CD4-positive, alpha-beta T cell (primary cell): ENCODE data around the gene THSD8. TPM values are rescaled to one million over a fixed set of nuclear protein-coding genes. Genes with fewer than 3 reads are reported as not detected.

ENCODE experiments used
- ATAC-seq: fragments of 200-7000 bp; cut with Tn5 transposase; one replicate; pipeline ENCODE4 v1.10.0; 2022; ENCODE audit warnings: mild to moderate bottlenecking; ENCODE audit not compliant: poor library complexity
- CTCF ChIA-PET: fragments of 350-600 bp; sonication (Branson Sonifier 250); formaldehyde crosslinking; loops from one replicate; lab custom pipeline; 2021; ENCODE audit warnings: antibody characterized with exemption, inconsistent platforms; lab: Charles Lee
- POLR2A ChIA-PET: fragments of 350-600 bp; sonication (Branson Sonifier 250); formaldehyde crosslinking; loops from one replicate; lab custom pipeline; 2021; ENCODE audit warnings: antibody characterized with exemption, inconsistent platforms; lab: Charles Lee
- DNase-seq, 14 experiments: peaks; one replicate each; pipeline ENCODE4 v3.0.0-alpha.2; 2013 to 2020; ENCODE audit warnings: mixed read lengths in 2 of 14
- H3K27ac ChIP-seq, 2 donors: one replicate each; pipeline versions ENCODE4 v1.5.1 to v1.7.0; 2013; ENCODE audit warnings: low read length in 2 of 2, low read depth in 1 of 2, mild to moderate bottlenecking in 1 of 2
- H3K27me3 ChIP-seq, 2 experiments: 1 replicate in 1 of 2; 2 replicates in 1 of 2; pipeline versions ENCODE4 v1.6.1 to v1.7.0; 2013; ENCODE audit warnings: low read length in 2 of 2, control low read depth in 1 of 2, mild to moderate bottlenecking in 1 of 2, moderate library complexity in 1 of 2; ENCODE audit not compliant: insufficient read depth in 2 of 2, control insufficient read depth in 1 of 2
- H3K36me3 ChIP-seq: one replicate; pipeline ENCODE4 v1.6.1; 2013; ENCODE audit warnings: low read length, control low read depth; ENCODE audit not compliant: insufficient read depth
- H3K4me1 ChIP-seq: one replicate; pipeline ENCODE4 v1.6.1; 2013; ENCODE audit warnings: low read length, control low read depth; ENCODE audit not compliant: insufficient read depth
- H3K4me3 ChIP-seq: one replicate; pipeline ENCODE4 v1.5.1; 2013; ENCODE audit warnings: mild to moderate bottlenecking, low read length, moderate library complexity
- H3K9me3 ChIP-seq, 2 experiments: 1 replicate in 1 of 2; 2 replicates in 1 of 2; pipeline versions ENCODE4 v1.6.1 to v1.7.0; 2013; ENCODE audit warnings: low read length in 2 of 2, mild to moderate bottlenecking in 2 of 2, control low read depth in 1 of 2, moderate library complexity in 1 of 2; ENCODE audit not compliant: control insufficient read depth in 1 of 2, insufficient read depth in 1 of 2
- H3K27ac Mint-ChIP-seq: one replicate; pipeline ENCODE4 v1.8.0; 2020; ENCODE audit warnings: mixed read lengths
- H3K27me3 Mint-ChIP-seq: one replicate; pipeline ENCODE4 v1.8.0; 2021; ENCODE audit warnings: mixed read lengths
- H3K36me3 Mint-ChIP-seq: one replicate; pipeline ENCODE4 v1.8.0; 2021; ENCODE audit warnings: low read depth, mixed read lengths
- H3K4me1 Mint-ChIP-seq: one replicate; pipeline ENCODE4 v1.8.0; 2021; ENCODE audit warnings: low read depth, mixed read lengths
- H3K4me3 Mint-ChIP-seq: one replicate; pipeline ENCODE4 v1.8.0; 2020; ENCODE audit warnings: mild to moderate bottlenecking, mixed read lengths
- H3K9me3 Mint-ChIP-seq: one replicate; pipeline ENCODE4 v1.8.0; 2020; ENCODE audit warnings: mixed read lengths
- CTCF ChIP-seq: fragments of 200-600 bp; IDR thresholded peaks from one replicate; pipeline ENCODE4 v1.8.0; 2022; ENCODE audit warnings: antibody characterized with exemption, mild to moderate bottlenecking
- intact Hi-C, 2 experiments: fragments of 100-400 bp; cut with DNase I in 1 of 2; cut with micrococcal nuclease in 1 of 2; formaldehyde crosslinking; loops; one replicate each; pipeline versions ENCODE4 v1.15.1 to v1.9.0; 2023 to 2025; cut with DNase I, micrococcal nuclease
- total RNA-seq, 174 experiments: library from RNA in 2 of 174; stranded (reverse) in 2 of 174; gene quantifications; one replicate each; pipeline ENCODE4 v1.2.3 and lab custom pipeline; 2021 to 2026

Gene THSD8
- total RNA-seq, 2 experiments from 2014 or later = 1.3 TPM; not detected in 1

- peaks cover 10% of the 10 kb centered on the region for H3K36me3 ChIP-seq
- ChIA-PET CTCF (interaction anchor here (1.2 to 9.4 kb wide), 4 partner anchors 9 to 32 kb away, joined by 4 to 178 read pairs (median 12); partner anchors contain the start of gene HOOK2), POLR2A (interaction anchor here (0.5 to 8.3 kb wide), 34 partner anchors 9 to 1411 kb away, joined by 3 to 348 read pairs (median 6); partner anchors contain the start of genes CALR, DHPS, GCDH and GET3)
- Mint-ChIP-seq H3K27ac (peak overlapping the region; percentile 99), H3K4me3 (peak overlapping the region; percentile 97), H3K36me3 (peaks cover 47% of the 10 kb centered on the region), H3K27me3 (peaks cover 13% of the 10 kb centered on the region), H3K9me3 (no peaks in the 10 kb centered on the region), H3K4me1 (peaks cover 56% of the 10 kb centered on the region)
- no peaks in the 10 kb centered on the region for H3K9me3 ChIP-seq
- TF ChIP-seq CTCF = no peak
- intact Hi-C loops = loop anchor here in 1 of 2 experiments (5.0 kb wide), 1 partner anchor 125 kb away; the partner anchor contains the start of genes MAN2B1 and WDR83
- peaks cover 63% of the 10 kb centered on the region for H3K4me1 ChIP-seq
- DNase-seq (peak; percentile 52 to 86 (median 74)), ATAC-seq (no peak)
- peak overlapping the region; percentile 98 for H3K4me3 ChIP-seq
- peak overlapping the region; percentile 99 to 100 for H3K27ac ChIP-seq
- no peaks in the 10 kb centered on the region for H3K27me3 ChIP-seq
Measured at GRCh38 chr19:12792051-12792852, 9.6 kb upstream of the THSD8 start.

- peak overlapping the region; percentile 97 for H3K4me3 Mint-ChIP-seq
- ChIA-PET CTCF (interaction anchor here (1.1 to 9.4 kb wide), 3 partner anchors 10 to 33 kb away, joined by 5 to 178 read pairs (median 14); partner anchors contain the start of gene HOOK2), POLR2A (interaction anchor here (0.5 to 8.3 kb wide), 22 partner anchors 9 to 1728 kb away, joined by 3 to 348 read pairs (median 8); partner anchors contain the start of genes GCDH, GET3, HOOK2 and MAN2B1)
- H3K27me3 Mint-ChIP-seq = peaks cover 13% of the 10 kb centered on the region
- H3K4me1 Mint-ChIP-seq = peaks cover 56% of the 10 kb centered on the region
- peak overlapping the region; percentile 98 for H3K4me3 ChIP-seq
- peak overlapping the region; percentile 99 to 100 for H3K27ac ChIP-seq
- TF ChIP-seq CTCF = no peak
- H3K27ac Mint-ChIP-seq = peak overlapping the region; percentile 99
- ATAC-seq (peak; percentile 1), DNase-seq (peak in 3 of 14 experiments; percentile 18 to 66 (median 48))
- no peaks in the 10 kb centered on the region for H3K27me3 ChIP-seq
- H3K9me3 Mint-ChIP-seq = no peaks in the 10 kb centered on the region
- H3K36me3 Mint-ChIP-seq = peaks cover 47% of the 10 kb centered on the region
- H3K9me3 ChIP-seq = no peaks in the 10 kb centered on the region
- H3K4me1 ChIP-seq = peaks cover 63% of the 10 kb centered on the region
- intact Hi-C loops = loop anchor here (1.0 to 5.0 kb wide), 2 partner anchors 11 to 126 kb away; partner anchors contain the start of genes MAN2B1 (in 1 of the 2) and WDR83 (in 1 of the 2)
- peaks cover 10% of the 10 kb centered on the region for H3K36me3 ChIP-seq
Measured at GRCh38 chr19:12792853-12793289, 9.0 kb upstream of the THSD8 start.
